ENCODE data around the gene FSTL4.

The FSTL4 gene

DNA sequence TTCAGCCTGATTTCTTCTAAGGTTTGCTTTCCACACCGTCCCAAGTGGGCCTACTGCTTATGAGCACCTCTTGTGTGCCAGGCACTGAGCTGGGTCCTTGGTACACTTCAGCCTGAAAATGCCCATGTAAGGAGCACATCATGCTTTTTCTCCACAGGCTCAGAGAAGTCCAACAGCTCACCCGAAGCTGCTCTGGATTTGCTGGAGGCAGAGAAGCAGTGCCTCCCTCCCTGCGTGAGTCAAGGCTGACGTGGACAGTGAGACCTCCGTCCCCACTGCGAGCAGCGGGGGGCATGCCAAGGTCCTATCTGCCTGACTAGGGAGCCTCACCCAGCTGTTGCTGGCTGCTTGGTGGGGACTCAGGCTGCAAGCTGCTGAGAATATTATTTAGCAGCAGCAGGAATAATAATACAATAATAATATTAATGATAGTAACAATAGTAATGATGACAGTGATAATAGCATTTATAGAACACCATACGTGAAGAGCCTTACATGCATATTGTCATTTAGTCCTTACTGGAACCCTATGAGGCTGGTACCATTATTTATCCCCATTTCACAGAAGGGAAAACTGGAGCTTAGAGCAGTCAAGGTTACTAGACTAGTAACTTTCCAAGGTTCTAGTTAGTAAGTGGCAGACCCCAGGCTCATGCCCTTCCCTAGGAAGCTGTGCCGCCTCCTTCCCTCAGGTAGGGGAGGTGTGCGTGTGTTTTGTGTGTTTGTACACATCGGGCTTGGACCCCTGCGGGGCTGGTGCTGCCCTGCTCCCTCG is 365.8 kb downstream of the FSTL4 start:
- no peak for FAIRE-seq
- no peak for DNase-seq (ENCODE audit: insufficient read length, low spot score)
- TF ChIP-seq, protein P1, sequence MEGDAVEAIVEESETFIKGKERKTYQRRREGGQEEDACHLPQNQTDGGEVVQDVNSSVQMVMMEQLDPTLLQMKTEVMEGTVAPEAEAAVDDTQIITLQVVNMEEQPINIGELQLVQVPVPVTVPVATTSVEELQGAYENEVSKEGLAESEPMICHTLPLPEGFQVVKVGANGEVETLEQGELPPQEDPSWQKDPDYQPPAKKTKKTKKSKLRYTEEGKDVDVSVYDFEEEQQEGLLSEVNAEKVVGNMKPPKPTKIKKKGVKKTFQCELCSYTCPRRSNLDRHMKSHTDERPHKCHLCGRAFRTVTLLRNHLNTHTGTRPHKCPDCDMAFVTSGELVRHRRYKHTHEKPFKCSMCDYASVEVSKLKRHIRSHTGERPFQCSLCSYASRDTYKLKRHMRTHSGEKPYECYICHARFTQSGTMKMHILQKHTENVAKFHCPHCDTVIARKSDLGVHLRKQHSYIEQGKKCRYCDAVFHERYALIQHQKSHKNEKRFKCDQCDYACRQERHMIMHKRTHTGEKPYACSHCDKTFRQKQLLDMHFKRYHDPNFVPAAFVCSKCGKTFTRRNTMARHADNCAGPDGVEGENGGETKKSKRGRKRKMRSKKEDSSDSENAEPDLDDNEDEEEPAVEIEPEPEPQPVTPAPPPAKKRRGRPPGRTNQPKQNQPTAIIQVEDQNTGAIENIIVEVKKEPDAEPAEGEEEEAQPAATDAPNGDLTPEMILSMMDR (IDR thresholded peaks at IDR 0.05; ENCODE audit: insufficient read depth, missing control alignments), result no peak

- FAIRE-seq, result no peak
- DNase-seq (ENCODE audit: insufficient read length, low spot score), result no peak
- TF ChIP-seq, protein P1 (IDR thresholded peaks at IDR 0.05; ENCODE audit: insufficient read depth, missing control alignments), result no peak
These were observed 366.3 kb downstream of the FSTL4 start for GRCh38 chr5:133246053-133246370.

DNA sequence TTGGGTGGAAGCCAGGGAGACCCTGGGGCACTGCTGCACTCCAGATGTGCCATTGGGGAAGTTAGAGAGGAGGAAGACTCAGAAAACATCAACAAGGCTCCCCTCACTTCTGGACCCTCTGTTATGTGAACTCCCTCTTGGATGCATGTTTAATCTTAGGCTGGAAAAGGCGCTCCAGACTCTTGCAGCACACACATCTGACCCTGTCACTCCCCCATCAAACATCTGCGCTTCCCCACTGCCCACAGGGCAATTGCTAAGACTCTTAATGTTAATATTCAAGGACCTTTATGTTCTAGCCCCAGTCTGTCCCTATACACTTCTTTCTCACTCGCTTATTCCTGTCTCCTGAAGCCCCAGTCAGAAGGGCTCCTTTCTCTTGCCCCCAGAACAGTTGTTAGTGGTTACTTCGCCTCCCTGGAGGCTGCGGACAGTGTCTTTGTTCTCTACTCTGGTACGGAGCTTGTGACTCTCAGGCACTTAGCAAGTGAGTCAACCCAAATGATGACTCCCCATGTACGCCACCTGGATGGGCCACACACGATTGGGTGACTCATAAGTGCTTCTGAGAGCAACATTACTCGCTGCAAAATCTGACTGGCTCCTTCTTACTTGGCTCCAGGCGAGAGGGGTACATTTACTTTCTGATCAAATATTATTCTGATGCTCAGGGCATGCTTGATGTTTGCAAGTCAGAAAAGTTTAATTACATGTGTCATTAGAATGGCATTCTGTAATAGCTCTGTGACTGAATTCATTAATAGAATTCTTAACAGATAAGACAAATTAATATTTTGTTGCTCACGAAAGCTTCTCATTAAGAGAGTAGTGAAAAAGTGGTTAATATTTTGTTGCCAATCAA is 366.9 kb downstream of the FSTL4 start:
- FAIRE-seq, result no peak
- no peak for DNase-seq (ENCODE audit: insufficient read length, low spot score)
- TF ChIP-seq, protein P1 (IDR thresholded peaks at IDR 0.05; ENCODE audit: insufficient read depth, missing control alignments), result no peak

DNA sequence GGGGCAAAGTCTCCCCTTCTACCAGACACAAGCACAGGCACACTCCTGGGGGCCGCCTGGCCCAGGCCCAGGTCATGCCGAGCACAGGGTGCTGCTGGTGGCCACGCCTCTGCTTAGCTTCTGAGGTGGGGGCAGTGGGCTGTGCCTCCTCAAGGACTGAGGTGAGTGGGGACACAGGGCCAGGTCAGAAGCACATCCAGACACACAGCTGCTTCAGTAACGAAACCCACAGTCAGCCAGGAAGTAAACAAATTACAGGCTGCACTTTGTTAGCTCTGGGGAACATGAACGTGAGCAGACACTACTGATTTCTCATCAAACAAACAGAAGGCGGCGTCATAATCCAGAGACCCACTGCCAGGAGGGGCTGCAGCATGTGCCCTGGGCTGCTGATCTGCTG is 368.1 kb downstream of the FSTL4 start:
- FAIRE-seq, result no peak

DNA sequence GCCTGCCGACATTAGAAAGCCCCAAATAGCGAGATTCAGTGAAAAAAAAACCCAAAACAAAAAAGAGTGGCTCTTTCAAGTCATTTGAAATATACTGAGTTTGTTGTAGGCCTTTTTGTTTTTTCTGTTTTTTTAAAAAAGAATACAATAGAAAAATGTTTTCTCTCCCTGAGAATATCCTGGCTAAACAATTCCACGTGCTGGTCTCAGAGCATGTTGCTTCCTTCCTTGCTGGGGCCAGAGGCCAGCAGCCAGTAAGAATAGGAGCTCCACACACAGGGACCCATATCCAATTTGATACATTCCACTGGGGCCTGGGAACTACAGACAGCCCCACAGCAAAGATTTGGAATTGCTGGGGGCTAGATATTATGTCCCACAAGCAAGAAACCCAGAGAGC is 369.1 kb downstream of the FSTL4 start:
- DNase-seq (ENCODE audit: insufficient read length, low spot score), result no peak
- TF ChIP-seq, protein P1 (IDR thresholded peaks at IDR 0.05; ENCODE audit: insufficient read depth, missing control alignments), result no peak
- no peak for FAIRE-seq

More for the DNA sequence above, 368.1 kb downstream of the FSTL4 start:
- TF ChIP-seq, protein P1 (IDR thresholded peaks at IDR 0.05; ENCODE audit: insufficient read depth, missing control alignments), result no peak
- no peak for DNase-seq (ENCODE audit: insufficient read length, low spot score)

GRCh38 chr5:133242221-133242835 is 370.0 kb downstream of the FSTL4 start:
- TF ChIP-seq, protein P1 (IDR thresholded peaks at IDR 0.05; ENCODE audit: insufficient read depth, missing control alignments), result no peak
- FAIRE-seq (no peak), DNase-seq (ENCODE audit: insufficient read length, low spot score) (no peak)

All from D721Med (cell line).